NCI-H345 treated with DMSO at 0.1 percent for 48 hours (cell line): ENCODE results near the gene CYP2A7.
A peak's percentile ranks its signal among the peaks of the same experiment; 100 is the strongest.
"Not testable (repeated sequence)": the region's sequence is repeated elsewhere in the genome, so short reads cannot be mapped to it uniquely, and the experiment has no call there.

Source experiments
- DNase-seq: peaks from one replicate; lab custom pipeline; 2025; ENCODE audit not compliant: unreplicated experiment; lab: John Stamatoyannopoulos, UW

The CYP2A7 gene, protein sequence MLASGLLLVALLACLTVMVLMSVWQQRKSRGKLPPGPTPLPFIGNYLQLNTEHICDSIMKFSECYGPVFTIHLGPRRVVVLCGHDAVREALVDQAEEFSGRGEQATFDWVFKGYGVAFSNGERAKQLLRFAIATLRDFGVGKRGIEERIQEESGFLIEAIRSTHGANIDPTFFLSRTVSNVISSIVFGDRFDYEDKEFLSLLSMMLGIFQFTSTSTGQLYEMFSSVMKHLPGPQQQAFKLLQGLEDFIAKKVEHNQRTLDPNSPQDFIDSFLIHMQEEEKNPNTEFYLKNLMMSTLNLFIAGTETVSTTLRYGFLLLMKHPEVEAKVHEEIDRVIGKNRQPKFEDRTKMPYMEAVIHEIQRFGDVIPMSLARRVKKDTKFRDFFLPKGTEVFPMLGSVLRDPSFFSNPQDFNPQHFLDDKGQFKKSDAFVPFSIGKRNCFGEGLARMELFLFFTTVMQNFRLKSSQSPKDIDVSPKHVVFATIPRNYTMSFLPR

DNA sequence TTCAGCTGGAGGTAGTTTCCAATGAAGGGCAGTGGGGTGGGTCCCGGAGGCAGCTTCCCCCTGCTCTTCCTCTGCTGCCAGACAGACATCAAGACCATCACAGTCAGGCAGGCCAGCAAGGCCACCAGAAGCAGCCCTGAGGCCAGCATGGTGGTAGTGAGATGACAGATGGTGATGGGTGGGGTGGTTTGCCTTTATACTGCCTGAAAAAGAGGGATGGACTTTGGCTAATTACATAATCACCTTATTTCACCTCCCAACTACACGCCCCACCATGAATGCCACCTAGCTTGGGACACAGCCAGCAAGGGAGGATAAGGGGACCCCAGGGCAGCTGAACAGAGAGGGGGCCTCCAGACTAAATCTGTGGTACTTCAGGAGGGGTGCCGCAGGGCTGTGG is at the start of gene CYP2A7:
CYP2A7 (minus strand) TSS at position 170 of the 400 bp plus-strand sequence; CDS start at position 149, 21 bp downstream.
- not testable (repeated sequence) for DNase-seq

DNA sequence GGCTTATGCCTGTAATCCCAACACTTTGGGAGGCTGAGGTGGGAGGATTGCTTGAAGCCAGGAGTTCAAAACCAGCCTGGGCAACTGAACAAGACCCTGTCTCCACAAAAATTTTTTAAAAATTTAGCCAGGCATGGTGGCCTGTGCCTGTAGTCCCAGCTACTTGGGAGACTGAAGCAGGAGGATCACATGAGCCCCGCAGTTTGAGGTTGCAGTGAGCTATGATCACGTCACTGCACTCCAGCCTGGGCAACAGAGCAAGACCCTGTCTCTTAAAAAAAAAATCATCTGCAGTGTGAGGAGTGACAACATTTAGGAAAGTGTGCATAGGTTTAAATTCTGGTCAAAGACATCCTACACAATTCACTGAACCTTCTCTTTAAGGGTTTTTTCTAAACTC is 48.8 kb upstream of the CYP2A7 start:
- not testable (repeated sequence) for DNase-seq

DNA sequence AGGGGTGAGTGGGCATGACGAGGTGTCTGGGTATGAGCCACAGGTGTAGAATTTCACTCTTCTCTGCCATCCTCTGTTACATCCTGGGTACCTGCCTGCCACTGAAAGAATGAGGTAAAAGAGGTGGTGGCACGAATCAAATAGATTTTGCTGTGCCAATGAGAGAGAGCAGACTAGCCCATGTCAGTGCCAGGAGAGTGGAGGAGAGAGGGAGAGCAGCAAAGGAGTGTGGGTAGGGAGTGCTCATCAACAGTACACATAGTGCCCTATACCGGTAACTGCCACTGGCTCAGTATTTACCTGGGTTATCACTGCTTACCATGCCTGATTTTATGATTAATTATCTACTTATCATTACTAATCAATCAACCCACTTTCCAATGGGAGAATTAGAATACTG is 47.9 kb upstream of the CYP2A7 start:
- not testable (repeated sequence) for DNase-seq

DNA sequence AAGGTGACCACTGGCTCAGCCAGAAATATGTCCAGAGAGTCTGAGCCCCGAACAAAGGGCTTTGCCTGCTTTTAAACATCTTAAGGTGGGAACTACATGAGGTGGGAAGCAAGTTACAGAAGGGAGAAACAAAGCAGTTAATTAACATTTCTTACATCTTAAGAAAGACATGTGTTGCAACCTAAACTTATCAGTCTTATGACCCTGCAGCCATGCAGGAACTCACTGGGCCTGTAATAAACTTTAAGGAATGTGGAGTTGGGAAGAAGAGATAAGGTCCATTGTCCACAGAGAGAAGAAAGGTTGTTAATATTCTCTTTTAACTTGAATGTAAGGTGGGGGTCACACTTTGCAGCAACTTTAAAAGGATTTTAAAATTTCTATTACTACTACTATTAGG is 46.8 kb upstream of the CYP2A7 start:
- no peak for DNase-seq

DNA sequence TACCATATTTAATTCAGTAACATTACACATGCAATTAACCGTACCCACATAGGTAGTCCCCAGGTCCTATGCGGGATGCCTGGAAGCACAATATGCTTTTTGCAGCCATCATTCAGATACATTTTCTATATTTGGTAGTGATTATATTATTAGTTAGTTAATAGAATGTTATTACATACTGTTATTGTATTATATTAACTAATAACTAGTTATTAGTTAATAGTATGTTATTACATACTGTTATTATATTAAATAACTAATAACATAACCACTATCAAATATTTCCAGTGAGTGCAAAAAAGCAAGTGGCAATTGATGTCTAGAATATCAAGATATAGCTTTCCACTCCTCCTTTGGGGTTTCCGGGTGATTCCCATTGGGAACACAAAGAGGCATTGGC is 45.5 kb upstream of the CYP2A7 start:
- no peak for DNase-seq

DNA sequence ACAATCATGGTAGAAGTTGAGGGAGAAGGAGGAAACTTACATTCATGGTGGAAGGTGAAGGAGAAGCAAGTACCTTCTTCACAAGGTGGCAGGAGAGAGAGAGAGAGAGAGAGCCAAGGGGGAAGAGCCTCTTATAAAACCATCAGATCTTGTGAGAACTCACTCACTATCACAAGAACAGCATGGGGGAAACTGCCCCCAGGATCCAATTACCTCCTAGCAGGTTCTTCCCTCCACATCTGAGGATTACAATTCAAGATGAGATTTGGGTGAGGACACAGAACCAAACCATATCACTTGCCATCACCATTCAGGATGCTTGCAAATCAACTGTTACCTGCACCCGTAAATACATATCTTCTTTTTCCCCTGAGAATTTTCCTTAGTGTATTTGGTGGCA is 44.2 kb upstream of the CYP2A7 start:
- not testable (repeated sequence) for DNase-seq

DNA sequence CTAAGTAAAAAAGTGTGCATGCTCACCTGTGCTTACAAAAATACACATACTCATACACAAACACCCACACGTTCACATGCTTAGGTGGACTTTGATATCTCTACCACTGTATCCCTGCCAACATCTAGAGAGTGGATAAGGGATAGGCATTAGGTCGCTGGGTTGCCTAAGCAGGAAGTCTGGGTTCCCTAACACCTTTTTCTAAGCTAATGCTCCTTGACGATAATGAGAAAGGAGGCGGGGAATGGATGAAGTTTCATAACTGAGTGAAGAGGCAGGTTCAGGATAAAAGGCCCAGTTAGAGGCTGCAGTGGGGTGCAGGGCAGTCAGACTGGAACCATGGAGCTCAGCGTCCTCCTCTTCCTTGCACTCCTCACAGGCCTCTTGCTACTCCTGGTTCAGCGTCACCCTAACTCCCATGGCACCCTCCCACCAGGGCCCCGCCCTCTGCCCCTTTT is 41.9 kb upstream of the CYP2A7 start:
- DNase-seq = no peak

DNA sequence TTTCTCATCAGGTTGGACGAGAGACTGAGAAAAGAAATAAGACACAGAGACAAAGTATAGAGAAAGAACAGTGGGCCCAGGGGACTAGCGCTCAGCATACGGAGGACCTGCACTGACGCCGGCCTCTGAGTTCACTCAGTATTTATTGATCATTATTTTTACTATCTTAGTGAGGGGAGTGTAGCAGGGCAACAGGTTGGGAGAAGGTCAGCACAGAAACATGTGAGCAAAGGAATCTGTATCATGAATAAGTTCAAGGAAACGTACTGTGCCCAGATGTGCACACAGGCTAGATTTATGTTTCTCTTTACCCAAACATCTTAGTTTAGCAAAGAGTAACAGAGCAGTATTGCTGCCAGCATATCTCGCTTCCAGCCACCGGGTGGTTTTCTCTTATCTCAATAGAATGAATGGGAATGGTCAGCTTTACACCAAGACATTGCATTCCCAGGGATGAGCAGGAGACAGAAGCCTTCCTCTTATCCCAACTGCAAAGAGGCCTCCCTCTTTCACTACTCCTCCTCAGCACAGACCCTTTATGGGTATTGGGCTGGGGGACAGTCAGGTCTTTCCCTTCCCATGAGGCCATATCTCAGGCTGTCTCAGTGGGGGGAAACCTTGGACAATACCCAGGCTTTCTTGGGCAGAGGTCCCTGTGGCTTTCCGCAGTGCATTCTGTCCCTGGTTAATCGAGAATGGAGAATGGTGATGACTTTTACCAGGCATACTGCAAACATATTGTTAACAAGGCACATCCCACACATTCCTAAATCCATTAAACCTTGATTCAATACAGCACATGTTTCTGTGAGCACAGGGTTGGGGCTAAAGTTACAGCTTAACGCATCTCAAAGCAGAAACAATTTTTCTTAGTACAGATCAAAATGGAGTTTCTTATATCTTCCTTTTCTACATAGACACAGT is 40.5 kb upstream of the CYP2A7 start:
- DNase-seq = not testable (repeated sequence)

DNA sequence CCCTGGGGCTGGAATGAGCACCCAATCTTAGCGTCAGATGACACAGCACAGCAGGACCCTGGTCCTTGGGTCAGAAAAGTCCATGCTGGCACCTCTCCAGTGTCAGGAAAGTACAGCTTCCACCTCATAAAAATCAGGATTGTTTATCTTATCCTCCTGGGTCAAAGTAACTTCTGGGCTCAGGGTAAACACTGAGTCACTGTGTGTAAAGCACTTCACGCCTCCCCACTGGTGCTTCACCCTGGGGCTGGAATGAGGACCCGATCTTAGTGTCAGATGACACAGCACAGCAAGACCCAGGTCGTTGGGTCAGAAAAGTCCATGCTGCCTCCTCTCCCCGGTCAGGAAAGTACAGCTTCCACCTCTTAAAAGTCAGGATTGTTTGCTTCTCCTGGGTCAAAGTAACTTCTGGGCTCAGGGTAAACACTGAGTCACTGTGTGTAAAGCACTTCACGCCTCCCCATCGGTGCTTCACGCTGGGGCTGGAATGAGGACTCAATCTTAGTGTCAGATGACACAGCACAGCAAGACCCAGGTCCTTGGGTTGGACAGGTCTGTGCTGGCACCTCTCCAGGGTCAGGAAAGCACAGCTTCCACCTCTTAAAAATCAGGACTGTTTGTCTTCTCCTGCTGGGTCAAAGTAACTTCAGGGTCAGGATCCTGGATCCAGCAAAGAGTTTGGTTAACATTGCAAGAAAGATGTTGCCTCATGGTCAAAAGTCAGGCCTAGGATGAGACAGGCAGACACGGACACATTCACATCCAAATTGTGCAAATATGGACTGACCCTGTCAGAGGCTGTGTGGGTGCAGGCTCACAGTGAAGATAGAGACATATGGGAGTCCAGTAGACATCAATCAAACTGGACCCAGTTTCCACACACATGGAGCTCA is 39.2 kb upstream of the CYP2A7 start:
- DNase-seq = peak; percentile 10

DNA sequence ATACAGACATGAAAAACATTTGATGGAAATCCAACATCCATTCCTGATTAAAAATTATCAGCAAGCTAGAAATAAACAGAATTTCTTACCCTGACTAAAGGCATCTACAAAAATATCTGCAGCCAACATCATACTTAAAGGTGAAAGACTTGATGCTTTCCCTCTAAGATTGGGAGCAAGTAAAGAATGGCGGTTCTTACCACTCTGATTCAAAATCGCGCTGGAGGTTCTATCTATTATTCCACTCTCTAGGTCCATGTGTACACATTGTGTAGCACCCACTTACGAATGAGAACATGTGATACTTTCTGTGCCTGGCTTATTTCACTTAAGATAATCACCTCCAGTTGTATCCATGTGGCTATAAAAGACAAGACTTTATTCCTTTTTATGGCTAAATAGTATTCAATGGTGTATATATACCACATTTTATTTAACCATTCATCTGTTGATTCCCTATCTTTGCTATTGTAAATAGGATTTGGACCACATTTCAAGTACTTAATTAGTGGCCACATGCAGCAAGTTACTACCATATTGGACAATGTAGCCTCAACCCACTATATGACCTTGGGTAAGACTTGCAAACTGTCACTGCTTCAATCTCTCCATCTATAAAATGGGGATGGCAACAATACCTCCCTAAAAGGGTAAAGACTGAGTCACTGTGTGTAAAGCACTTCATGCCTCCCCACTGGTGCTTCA is 38.4 kb upstream of the CYP2A7 start:
- no peak for DNase-seq

DNA sequence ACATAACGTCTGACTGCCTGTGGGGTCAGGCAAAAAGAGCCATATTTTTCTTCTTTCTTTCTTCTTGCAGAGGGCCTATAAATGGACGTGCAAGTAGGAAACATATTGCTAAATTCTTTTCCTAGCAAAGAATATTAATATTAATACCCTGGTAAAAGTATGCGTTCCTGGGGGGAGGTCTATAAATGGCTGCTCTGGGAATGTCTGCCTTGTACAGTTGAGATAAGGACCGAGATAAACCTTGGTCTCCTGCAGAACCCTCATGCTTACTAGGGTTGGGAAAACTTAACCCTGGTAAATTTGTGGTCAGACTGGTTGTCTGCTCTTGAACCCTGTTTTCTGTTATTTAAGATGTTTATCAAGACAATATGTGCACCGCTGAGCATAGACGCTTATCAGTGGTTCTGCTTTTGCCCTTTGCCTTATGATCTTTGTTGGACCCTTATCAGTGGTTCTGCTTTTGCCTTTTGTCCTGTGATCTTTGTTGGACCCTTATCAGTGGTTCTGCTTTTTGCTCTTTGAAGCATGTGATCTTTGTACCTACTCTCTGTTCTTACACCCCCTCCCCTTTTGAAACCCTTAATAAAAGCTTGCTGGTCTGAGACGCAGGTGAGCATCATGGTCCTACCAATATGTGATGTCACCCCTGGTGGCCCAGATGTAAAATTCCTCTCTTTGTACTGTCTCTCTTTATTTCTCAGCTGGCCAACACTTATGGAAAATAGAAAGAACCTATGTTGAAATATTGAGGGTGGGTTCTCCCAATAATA is 37.7 kb upstream of the CYP2A7 start:
- not testable (repeated sequence) for DNase-seq

DNA sequence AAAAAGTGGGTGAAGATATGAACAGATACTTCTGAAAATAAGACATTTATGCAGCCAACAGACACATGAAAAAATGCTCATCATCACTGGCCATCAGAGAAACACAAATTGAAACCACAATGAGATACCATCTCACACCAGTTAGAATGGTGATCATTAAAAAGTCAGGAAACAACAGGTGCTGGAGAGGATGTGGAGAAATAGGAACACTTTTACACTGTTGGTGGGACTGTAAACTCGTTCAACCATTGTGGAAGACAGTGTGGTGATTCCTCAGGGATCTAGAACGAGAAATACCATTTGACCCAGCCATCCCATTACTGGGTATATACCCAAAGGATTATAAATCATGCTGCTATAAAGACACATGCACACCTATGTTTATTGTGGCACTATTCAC is 36.3 kb upstream of the CYP2A7 start:
- not testable (repeated sequence) for DNase-seq

DNA sequence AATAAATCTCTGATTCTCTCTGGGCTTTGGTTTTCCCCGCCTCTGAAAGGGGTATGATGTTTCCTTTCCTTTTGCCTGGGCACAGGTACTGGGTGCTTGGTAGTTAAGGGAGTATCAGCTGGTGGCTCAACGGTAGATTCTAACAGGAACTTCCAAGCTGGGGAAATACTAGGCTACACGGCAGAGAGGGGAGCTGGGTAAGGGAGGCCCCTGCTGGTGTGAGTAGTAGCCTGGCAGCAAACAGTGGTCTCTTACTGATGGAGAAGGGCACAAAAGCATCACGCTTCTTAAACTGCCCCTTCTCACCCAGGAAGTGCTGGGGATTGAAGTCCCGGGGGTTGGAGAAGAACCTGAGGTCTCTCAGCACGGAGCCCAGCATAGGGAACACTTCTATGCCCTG is 26.9 kb upstream of the CYP2A7 start:
- no peak for DNase-seq

DNA sequence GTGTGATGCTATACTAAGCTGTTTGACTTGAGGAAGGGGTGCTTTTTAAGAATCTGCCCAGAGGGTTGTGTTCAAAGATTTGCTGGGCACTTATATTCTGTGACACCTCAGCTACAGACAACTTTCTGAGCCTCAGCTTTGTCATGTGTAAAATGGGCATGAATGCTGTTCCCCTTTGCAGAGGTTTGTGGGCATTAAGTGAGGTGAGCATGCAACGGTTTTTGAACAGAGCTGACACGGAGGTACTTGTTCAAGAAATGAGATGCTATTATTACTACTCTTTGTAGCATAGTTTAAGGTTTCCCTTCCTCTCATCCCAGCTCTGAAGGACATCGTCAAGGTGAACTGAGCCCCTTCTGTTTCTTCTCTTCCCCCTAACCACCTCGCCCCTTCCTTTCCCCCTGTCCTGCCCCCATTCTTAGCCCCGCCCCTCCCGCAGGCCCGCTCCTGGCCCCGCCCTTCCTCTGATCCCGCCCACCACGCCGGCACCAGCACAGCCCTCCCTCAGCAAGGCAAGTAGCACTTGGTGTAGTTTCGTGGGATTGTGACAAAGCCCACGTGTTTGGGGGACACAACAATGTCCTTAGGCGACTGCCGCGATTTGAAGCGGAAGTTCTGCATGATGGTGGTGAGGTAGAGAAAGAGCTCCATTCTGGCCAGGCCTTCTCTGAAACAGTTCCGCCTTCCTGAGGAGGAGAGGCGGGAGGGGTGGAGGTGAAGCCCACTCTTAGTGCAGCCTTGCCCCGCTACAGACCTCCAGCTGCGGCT is 26.1 kb upstream of the CYP2A7 start:
- DNase-seq = no peak

DNA sequence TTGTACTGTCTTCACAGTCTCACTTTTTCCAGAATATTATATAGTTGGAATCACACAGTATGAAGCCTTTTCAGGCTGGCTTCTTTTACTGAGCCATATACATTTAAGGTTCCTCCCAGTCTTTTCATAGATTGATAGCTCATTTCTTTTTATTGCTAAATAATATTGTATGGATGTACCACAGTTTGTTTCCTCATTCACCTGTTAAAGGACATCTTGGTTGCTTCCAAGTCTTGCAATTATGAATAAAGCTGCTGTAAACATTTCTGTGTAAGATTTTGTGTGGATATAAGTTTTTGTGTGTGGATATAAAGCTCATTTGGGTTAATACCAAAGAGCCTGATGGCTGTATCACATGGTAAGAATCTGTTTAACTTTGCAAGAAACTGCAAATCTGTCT is 24.5 kb upstream of the CYP2A7 start:
- no peak for DNase-seq

DNA sequence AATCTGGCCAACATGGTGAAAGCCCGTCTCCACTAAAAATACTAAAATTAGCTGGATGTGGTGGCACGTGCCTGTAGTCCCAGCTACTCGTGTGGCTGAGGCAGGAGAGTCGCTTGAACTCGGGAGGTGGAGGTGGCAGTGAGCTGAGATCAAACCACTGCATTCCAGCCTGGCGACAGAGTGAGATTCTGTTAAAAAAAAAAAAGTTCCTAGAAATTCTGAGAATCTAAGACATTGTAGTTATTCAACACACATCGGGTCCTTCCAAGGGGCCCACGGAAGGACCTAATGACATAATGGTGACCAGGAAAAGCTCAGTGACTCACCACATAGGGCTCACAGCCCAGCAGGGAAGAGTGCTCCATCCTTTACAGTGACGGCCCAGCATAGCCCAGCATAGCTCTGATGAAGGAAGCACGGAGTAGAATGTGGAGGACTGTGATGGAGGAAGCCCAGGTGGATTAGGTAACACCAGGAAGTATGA is 22.7 kb upstream of the CYP2A7 start:
- DNase-seq = not testable (repeated sequence)

DNA sequence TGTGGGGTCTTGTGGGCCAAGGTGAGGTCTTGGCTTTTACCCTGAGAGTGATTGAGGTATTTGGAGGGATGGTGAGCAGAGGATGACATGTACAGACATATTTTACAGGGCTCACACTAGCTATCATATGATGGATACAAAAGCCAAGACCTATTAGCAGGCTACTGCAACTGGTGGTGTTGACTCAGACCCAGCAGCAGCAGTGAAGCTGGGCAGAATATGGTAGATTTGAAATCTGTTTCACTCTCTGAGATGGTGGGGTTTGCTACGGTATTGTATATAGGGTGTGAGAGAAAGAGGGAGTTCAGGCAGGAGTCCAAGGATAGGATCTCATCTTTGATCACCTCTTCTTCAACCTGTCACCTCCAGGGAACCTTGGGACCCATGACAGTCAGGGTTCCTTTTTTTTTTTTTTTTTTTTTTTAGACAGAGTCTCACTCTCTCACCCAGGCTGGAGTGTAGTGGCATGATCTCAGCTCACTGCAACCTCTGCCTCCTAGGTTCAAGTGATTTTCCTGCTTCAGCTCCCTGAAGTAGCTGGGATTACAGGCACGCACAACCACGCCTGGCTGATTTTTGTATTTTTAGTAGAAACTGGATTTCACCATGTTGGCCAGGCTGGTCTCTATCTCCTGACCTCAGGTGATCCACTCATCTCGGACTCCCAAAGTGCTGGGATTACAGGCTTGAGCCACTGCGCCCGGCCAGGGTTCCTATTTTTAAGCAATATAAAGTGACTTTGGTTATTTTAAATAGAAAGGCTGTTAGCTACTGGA is 20.1 kb upstream of the CYP2A7 start:
- not testable (repeated sequence) for DNase-seq

DNA sequence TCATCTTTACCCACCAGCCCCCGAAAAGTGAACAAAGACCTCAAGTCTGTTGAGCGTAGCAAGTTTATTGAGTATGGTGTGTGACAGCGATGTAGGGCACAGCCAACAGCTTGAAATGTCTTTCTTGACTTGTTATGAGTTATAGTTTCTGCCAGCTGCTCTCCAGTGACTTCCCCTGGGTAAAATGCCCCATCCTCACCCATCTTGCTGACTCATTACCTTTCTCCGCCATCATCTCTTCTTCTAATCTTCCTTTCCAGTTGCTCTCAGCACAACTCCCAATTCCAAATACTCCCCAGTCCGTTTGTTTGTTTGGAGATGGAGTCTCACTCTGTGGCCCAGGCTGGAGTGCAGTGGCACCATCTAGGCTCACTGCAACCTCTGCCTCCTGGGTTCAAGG is 18.5 kb upstream of the CYP2A7 start:
- DNase-seq = not testable (repeated sequence)
